Left lung (tissue), 10 donors: ENCODE data around the gene ADPRH. TPM values are rescaled to one million over a fixed set of nuclear protein-coding genes. Genes with fewer than 3 reads are reported as not detected.

Source experiments
- ATAC-seq: fragments of 200-7000 bp; cut with Tn5 transposase; one replicate; pipeline ENCODE4 v1.9.1; 2020; ENCODE audit warnings: moderate library complexity
- DNase-seq, 4 donors: peaks; one replicate each; pipeline ENCODE4 v3.0.0-alpha.2; 2013 to 2020
- H3K27ac ChIP-seq, 2 donors: fragments of 200-600 bp; sonication (generic) in 1 of 2; one replicate each; pipeline versions ENCODE4 v1.5.0 to v1.8.0; 2020 to 2021
- H3K27me3 ChIP-seq, 2 donors: fragments of 200-600 bp; sonication (generic) in 1 of 2; one replicate each; pipeline versions ENCODE4 v1.5.0 to v1.8.0; 2020 to 2021
- H3K36me3 ChIP-seq, 2 donors: fragments of 200-600 bp; sonication (generic) in 1 of 2; one replicate each; pipeline versions ENCODE4 v1.5.0 to v1.8.0; 2020 to 2021
- H3K4me1 ChIP-seq, 2 donors: fragments of 200-600 bp; one replicate each; pipeline ENCODE4 v1.8.0; 2021
- H3K4me3 ChIP-seq, 2 donors: fragments of 200-600 bp; sonication (generic) in 1 of 2; one replicate each; pipeline versions ENCODE4 v1.5.0 to v1.8.0; 2020 to 2021; ENCODE audit warnings: mild to moderate bottlenecking in 1 of 2
- H3K9me3 ChIP-seq, 2 donors: fragments of 200-600 bp; sonication (generic) in 1 of 2; one replicate each; pipeline versions ENCODE4 v1.5.0 to v1.8.0; 2020 to 2021
- CTCF ChIP-seq, 2 donors: fragments of 200-600 bp; sonication (generic) in 1 of 2; IDR thresholded peaks; one replicate each; pipeline versions ENCODE4 v1.5.0 to v1.8.0; 2021; ENCODE audit warnings: antibody characterized with exemption in 2 of 2
- intact Hi-C, 2 donors: fragments of 100-400 bp; cut with DNase I; formaldehyde crosslinking; loops; one replicate each; pipeline versions ENCODE4 v1.11.2 to v1.14.2; 2022
- polyA plus RNA-seq, 6 donors: library from polyadenylated mRNA; unstranded; fragments of 120-200 nt; gene quantifications; one replicate each; pipeline ENCODE4 v1.2.1, GENCODE V29; 2013; ENCODE audit not compliant: insufficient read length in 6 of 6
- total RNA-seq, 2 donors: library from RNA; stranded (reverse); fragmentation: NEBNext Ultra II Directional; extraction: Animal tissue kit (Norgen Biotek cat#: 25700); gene quantifications; one replicate each; pipeline ENCODE4 v1.2.1, GENCODE V29; 2021
- donor health status: DM: no; HTN: yes; CAD: no.
- donor health status: DM: no; HTN: no; CAD: no.

Gene ADPRH
- total and polyA plus RNA-seq, 8 donors = 9.5 to 24.0 (median 12.9) TPM

DNA sequence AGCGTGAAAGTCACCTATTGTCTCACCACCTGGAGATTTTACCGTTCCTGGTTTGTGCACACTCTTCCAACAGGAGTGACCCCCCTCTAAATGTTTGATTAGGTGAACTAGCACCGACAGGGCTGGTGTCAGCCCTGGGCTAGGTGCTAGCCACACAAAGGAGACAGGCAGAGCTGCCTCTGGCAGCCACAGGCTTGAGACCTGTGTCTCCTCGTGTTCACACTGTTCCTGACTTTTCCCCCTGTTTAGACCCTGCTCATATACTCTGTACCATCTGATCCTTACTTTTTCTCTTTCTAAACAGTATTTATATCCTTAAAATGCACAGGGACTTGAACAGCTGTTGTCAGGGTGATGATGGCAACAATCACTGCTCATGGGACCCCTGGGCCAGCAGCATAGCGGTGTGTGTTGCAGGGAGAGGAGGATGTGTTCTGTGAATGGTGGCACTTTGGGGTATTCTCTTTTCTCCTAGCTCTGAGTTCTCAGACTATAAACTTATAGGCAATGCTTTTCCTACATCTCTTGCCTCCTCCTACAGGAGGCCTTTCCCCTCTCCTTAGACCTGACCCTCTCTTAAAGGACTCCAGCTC lies 25.4 kb upstream of the ADPRH start:
- Histone ChIP-seq H3K36me3 (no peaks in the 10 kb centered on the region), H3K27me3 (no peaks in the 10 kb centered on the region), H3K4me3 (no peak overlapping the region), H3K4me1 (peaks cover 0 to 10% of the 10 kb centered on the region in 2 donors), H3K27ac (no peak overlapping the region), H3K9me3 (no peaks in the 10 kb centered on the region)
- DNase-seq (no peak), ATAC-seq (no peak)
- no peak for TF ChIP-seq CTCF (IDR thresholded peaks at IDR 0.05)
- intact Hi-C loops = no loop called here

DNA sequence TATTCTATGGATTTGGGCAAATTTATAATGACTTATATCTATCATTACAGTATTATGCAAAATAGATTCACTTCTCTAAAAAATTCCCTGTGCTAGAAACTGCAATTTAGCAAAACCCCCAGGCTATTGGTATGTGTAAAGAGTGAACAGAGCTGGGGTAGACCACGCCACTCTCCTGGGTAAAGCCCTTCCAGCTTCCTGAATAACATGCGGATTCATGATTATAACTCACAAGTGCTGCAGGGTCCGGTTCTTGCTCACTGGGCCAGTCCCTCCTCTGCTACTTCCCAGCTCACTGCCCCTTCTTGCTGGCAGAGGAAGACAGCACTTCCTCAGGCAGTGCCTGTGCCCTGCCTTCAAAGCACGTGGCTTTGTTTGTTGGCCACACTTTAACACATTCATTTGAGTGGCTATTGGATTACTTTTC lies 24.0 kb upstream of the ADPRH start:
- ATAC-seq (peak; percentile 48), DNase-seq (peak in 1 of 4 donors; percentile 54)
- intact Hi-C loops = no loop called here
- H3K4me1 ChIP-seq = peaks cover 0 to 18% of the 10 kb centered on the region in 2 donors
- H3K9me3 ChIP-seq = no peaks in the 10 kb centered on the region
- no peaks in the 10 kb centered on the region for H3K36me3 ChIP-seq
- H3K27me3 ChIP-seq = no peaks in the 10 kb centered on the region
- H3K4me3 ChIP-seq = no peak overlapping the region
- no peak for TF ChIP-seq CTCF (IDR thresholded peaks at IDR 0.05)
- peak overlapping the region in 1 of 2 donors; percentile 8 for H3K27ac ChIP-seq

GRCh38 chr3:119555929-119556328 lies 23.4 kb upstream of the ADPRH start:
- Histone ChIP-seq H3K4me3 (no peak overlapping the region), H3K27me3 (no peaks in the 10 kb centered on the region), H3K27ac (peak overlapping the region in 1 of 2 donors; percentile 8), H3K36me3 (no peaks in the 10 kb centered on the region), H3K9me3 (no peaks in the 10 kb centered on the region), H3K4me1 (peaks cover 0 to 18% of the 10 kb centered on the region in 2 donors)
- DNase-seq (no peak), ATAC-seq (no peak)
- TF ChIP-seq CTCF (IDR thresholded peaks at IDR 0.05) = no peak
- intact Hi-C loops = no loop called here

DNA sequence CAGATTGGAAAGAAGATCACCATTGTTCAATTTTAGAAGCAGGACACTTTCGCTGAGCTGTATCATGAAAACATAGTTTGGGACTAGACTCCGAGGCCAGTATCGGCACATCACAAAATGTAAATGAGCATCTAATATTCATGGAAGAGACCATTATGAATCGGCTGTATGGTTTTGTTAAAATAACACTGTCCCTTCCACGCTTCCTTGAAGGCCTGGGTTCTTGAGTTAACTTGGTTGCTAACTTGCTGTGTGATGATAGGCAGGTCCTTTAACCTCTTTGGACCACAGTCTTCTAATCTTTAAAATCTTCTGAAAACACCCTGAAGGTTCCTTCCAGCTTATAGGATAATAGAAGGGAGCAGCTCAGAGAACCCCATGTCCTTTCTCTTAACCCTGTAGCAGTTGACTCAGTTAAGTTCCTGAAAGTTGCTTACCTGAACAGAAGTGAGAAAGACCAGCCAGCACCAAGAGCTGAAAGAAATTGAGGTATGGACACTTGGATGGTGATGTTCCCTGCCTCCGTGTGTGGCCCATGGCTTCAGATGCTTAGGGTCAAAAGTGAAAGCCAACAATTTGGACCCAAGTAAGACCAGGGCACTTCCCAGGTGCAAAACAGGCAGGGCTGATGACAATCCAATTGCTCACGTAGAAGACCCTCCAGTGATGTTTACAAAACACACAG lies 22.0 kb upstream of the ADPRH start:
- TF ChIP-seq CTCF (IDR thresholded peaks at IDR 0.05) = no peak
- H3K4me3 ChIP-seq = no peak overlapping the region
- no peak overlapping the region for H3K27ac ChIP-seq
- intact Hi-C loops = no loop called here
- no peaks in the 10 kb centered on the region for H3K36me3 ChIP-seq
- peaks cover 0 to 18% of the 10 kb centered on the region in 2 donors for H3K4me1 ChIP-seq
- H3K27me3 ChIP-seq = no peaks in the 10 kb centered on the region
- no peak for ATAC-seq
- DNase-seq = no peak
- no peaks in the 10 kb centered on the region for H3K9me3 ChIP-seq

GRCh38 chr3:119557877-119558269 lies 21.4 kb upstream of the ADPRH start:
- ATAC-seq (peak; percentile 49), DNase-seq (no peak)
- no peak for TF ChIP-seq CTCF (IDR thresholded peaks at IDR 0.05)
- Histone ChIP-seq H3K27ac (no peak overlapping the region), H3K4me1 (peaks cover 0 to 18% of the 10 kb centered on the region in 2 donors), H3K36me3 (no peaks in the 10 kb centered on the region), H3K9me3 (no peaks in the 10 kb centered on the region), H3K4me3 (no peak overlapping the region), H3K27me3 (no peaks in the 10 kb centered on the region)
- intact Hi-C loops = no loop called here
